Neural crest cell (in vitro differentiated cells): Measurements from ENCODE around the gene SAMD3. TPM values are rescaled to one million over a fixed set of nuclear protein-coding genes. Genes with fewer than 3 reads are reported as not detected.

Experiments used
- DNase-seq: peaks from one replicate; pipeline ENCODE4 v3.0.0; 2021; ENCODE audit warnings: low read depth, mixed read lengths, low spot score
- H3K27ac Mint-ChIP-seq: one replicate; pipeline ENCODE4 v1.8.0; 2021; ENCODE audit warnings: mild to moderate bottlenecking, mixed read lengths; ENCODE audit not compliant: unreplicated experiment
- H3K27me3 Mint-ChIP-seq: 2 replicates; pipeline ENCODE4 v1.8.0; 2021; ENCODE audit warnings: low read depth, mild to moderate bottlenecking, mixed read lengths
- H3K36me3 Mint-ChIP-seq: 2 replicates; pipeline ENCODE4 v1.8.0; 2021; ENCODE audit warnings: low read depth, mild to moderate bottlenecking, mixed read lengths
- H3K4me1 Mint-ChIP-seq: 2 replicates; pipeline ENCODE4 v1.8.0; 2021; ENCODE audit warnings: mixed read lengths
- H3K4me3 Mint-ChIP-seq: one replicate; pipeline ENCODE4 v1.8.0; 2021; ENCODE audit warnings: mild to moderate bottlenecking, mixed read lengths
- H3K9me3 Mint-ChIP-seq: 2 replicates; pipeline ENCODE4 v1.8.0; 2021; ENCODE audit warnings: mixed read lengths
- total RNA-seq: library from RNA; stranded (reverse); gene quantifications from 2 replicates; pipeline ENCODE4 v1.2.1, GENCODE V29; 2021
- TF ChIP-seq, protein P1 (sequence below): fragments of 200-600 bp; sonication (generic); conservative IDR thresholded peaks from 2 replicates; pipeline ENCODE4 v1.5.0; 2021; ENCODE audit warnings: antibody characterized with exemption, mild to moderate bottlenecking

Gene SAMD3
- total RNA-seq, 1 donor from 2014 or later = 0.58 TPM

DNA sequence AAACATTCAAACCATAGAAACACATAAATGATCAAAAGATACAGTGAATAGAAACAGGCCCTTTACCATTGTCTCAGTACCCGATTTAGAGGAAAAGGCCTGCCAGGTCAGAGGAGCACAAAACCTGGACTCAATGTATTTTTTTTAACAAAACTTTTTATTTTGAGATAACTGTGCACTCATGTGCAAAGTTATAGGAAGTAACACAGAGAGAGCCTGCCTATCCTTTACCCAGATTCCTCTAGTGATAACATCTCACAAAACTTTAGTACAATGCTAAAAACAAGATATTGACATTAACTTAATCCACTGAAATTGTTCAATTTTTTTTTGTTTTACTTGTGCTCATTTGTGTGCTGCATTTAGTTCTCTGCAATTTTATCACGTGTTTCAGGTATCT, 36.8 kb upstream of the SAMD3 start:
- H3K27ac Mint-ChIP-seq = no peak overlapping the region
- H3K4me1 Mint-ChIP-seq = no peaks in the 10 kb centered on the region
- H3K36me3 Mint-ChIP-seq = peaks cover 2% of the 10 kb centered on the region
- TF ChIP-seq, protein P1, sequence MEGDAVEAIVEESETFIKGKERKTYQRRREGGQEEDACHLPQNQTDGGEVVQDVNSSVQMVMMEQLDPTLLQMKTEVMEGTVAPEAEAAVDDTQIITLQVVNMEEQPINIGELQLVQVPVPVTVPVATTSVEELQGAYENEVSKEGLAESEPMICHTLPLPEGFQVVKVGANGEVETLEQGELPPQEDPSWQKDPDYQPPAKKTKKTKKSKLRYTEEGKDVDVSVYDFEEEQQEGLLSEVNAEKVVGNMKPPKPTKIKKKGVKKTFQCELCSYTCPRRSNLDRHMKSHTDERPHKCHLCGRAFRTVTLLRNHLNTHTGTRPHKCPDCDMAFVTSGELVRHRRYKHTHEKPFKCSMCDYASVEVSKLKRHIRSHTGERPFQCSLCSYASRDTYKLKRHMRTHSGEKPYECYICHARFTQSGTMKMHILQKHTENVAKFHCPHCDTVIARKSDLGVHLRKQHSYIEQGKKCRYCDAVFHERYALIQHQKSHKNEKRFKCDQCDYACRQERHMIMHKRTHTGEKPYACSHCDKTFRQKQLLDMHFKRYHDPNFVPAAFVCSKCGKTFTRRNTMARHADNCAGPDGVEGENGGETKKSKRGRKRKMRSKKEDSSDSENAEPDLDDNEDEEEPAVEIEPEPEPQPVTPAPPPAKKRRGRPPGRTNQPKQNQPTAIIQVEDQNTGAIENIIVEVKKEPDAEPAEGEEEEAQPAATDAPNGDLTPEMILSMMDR = no peak
- DNase-seq = no peak
- peaks cover 14% of the 10 kb centered on the region for H3K9me3 Mint-ChIP-seq
- H3K27me3 Mint-ChIP-seq = no peaks in the 10 kb centered on the region
- no peak overlapping the region for H3K4me3 Mint-ChIP-seq

DNA sequence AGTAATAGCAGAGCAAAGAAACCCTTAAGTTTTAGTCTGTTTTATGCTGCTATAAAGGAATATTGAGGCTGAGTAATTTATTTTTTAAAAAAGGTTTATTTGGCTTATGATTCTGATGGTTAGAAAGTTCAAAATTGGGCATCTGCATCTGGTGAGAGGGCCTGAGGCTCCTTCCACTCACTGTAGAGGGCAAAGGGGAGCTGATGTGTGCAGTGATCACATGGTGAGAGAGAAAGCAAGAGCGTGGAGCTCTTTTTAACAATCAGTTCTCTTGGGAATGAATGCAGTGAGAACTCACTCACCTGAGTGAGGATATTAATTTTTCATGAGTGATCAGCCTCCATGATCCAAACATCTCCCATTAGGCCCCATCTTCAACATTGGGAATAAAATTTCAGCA, 36.4 kb upstream of the SAMD3 start:
- TF ChIP-seq, protein P1 = no peak
- Mint-ChIP-seq H3K27me3 (no peaks in the 10 kb centered on the region), H3K9me3 (peaks cover 13% of the 10 kb centered on the region), H3K4me3 (no peak overlapping the region), H3K36me3 (peaks cover 2% of the 10 kb centered on the region), H3K27ac (no peak overlapping the region), H3K4me1 (no peaks in the 10 kb centered on the region)
- no peak for DNase-seq

DNA sequence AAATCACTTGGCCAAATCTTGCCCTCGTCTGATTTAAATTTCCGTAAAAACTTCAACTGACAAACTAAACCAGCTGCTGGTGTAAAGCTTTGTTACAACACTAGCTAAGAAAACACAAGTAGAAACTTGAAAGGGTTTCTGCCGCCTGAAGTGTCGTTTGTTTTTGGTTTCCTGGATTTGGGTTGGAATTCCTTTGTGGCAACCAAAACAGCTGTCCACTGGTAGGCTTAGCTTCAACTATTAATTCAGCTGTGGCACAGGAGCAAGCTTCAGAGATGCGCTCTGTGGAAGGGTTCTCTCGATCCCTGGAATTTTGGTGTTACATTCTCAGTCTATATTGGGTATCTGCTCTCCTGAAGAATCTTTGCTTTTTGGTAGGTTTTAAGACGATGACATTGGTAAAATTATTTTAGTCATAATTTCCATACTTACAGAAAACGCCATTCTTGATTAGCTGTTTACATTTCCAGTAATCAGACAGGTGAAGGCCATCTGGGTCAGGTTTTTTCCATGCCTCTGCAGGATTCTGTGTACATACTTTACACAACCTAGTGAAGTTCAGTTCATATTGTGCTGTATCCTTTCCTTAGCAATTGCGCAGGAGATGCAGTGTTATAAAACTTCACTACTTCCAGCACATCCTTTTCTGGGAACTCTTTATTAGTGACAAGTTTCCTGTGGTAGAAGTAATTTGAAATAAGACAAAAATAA, 29.9 kb upstream of the SAMD3 start:
- Mint-ChIP-seq H3K9me3 (no peaks in the 10 kb centered on the region), H3K27me3 (no peaks in the 10 kb centered on the region), H3K27ac (no peak overlapping the region), H3K4me3 (no peak overlapping the region), H3K4me1 (peaks cover 10% of the 10 kb centered on the region), H3K36me3 (no peaks in the 10 kb centered on the region)
- no peak for DNase-seq
- TF ChIP-seq, protein P1 = no peak

DNA sequence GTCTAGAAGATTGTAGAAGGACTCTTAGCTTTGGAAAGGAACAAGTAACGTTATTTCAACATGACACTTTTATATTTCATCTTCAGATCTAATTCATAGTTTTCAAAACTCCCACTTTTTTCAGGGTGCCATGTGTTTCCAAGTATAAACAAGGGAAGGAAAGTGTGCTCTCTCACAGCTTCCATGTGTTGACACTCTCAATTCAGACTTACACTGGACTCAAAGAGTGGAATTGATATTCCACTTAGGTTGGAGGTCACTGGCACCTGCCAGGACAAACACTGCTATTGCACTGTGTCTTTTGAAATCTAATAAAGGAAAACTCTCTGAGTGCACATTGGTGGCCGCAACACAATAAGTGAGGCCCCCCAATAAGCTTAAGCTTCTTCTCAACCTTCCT, 22.5 kb upstream of the SAMD3 start:
- H3K36me3 Mint-ChIP-seq = no peaks in the 10 kb centered on the region
- TF ChIP-seq, protein P1 = no peak
- H3K9me3 Mint-ChIP-seq = no peaks in the 10 kb centered on the region

GRCh38 chr6:130244728-130245127, 22.0 kb upstream of the SAMD3 start:
- TF ChIP-seq, protein P1 = no peak
- no peak overlapping the region for H3K27ac Mint-ChIP-seq
- no peaks in the 10 kb centered on the region for H3K27me3 Mint-ChIP-seq
- H3K4me3 Mint-ChIP-seq = no peak overlapping the region
- no peak for DNase-seq
- H3K4me1 Mint-ChIP-seq = no peaks in the 10 kb centered on the region
- H3K36me3 Mint-ChIP-seq = no peaks in the 10 kb centered on the region
- no peaks in the 10 kb centered on the region for H3K9me3 Mint-ChIP-seq

More for the DNA sequence above, 22.5 kb upstream of the SAMD3 start:
- Mint-ChIP-seq H3K4me3 (no peak overlapping the region), H3K4me1 (no peaks in the 10 kb centered on the region), H3K27ac (no peak overlapping the region), H3K27me3 (no peaks in the 10 kb centered on the region)
- no peak for DNase-seq
